Astrocyte of the cerebellum (primary cell): ENCODE results near the gene SPATS2.

Experiments used
- DNase-seq: peaks from one replicate; pipeline ENCODE4 v3.0.0-alpha.2; 2011; ENCODE audit warnings: low read depth
- H3K4me3 ChIP-seq: 2 replicates; pipeline ENCODE4 v1.5.1; 2011; ENCODE audit warnings: mild to moderate bottlenecking, low read depth, low read length, moderate library complexity
- in situ Hi-C: cut with HindIII; loops from 2 replicates; pipeline ENCODE4 v1.10.0; 2017; ENCODE audit warnings: low sequenced_read_pairs
- TF ChIP-seq, protein P1 (sequence below): IDR thresholded peaks from 2 replicates; pipeline ENCODE4 v1.5.1; 2012; ENCODE audit warnings: low read length, low read depth, moderate library complexity, mild to moderate bottlenecking; ENCODE audit errors: missing control alignments

SPATS2 gene

GRCh38 chr12:49558526-49558925 is 191.3 kb downstream of the SPATS2 start:
- TF ChIP-seq, protein P1, sequence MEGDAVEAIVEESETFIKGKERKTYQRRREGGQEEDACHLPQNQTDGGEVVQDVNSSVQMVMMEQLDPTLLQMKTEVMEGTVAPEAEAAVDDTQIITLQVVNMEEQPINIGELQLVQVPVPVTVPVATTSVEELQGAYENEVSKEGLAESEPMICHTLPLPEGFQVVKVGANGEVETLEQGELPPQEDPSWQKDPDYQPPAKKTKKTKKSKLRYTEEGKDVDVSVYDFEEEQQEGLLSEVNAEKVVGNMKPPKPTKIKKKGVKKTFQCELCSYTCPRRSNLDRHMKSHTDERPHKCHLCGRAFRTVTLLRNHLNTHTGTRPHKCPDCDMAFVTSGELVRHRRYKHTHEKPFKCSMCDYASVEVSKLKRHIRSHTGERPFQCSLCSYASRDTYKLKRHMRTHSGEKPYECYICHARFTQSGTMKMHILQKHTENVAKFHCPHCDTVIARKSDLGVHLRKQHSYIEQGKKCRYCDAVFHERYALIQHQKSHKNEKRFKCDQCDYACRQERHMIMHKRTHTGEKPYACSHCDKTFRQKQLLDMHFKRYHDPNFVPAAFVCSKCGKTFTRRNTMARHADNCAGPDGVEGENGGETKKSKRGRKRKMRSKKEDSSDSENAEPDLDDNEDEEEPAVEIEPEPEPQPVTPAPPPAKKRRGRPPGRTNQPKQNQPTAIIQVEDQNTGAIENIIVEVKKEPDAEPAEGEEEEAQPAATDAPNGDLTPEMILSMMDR: no peak
- H3K4me3 ChIP-seq: no peak overlapping the region
- in situ Hi-C loops: no loop called here
- DNase-seq: no peak

DNA sequence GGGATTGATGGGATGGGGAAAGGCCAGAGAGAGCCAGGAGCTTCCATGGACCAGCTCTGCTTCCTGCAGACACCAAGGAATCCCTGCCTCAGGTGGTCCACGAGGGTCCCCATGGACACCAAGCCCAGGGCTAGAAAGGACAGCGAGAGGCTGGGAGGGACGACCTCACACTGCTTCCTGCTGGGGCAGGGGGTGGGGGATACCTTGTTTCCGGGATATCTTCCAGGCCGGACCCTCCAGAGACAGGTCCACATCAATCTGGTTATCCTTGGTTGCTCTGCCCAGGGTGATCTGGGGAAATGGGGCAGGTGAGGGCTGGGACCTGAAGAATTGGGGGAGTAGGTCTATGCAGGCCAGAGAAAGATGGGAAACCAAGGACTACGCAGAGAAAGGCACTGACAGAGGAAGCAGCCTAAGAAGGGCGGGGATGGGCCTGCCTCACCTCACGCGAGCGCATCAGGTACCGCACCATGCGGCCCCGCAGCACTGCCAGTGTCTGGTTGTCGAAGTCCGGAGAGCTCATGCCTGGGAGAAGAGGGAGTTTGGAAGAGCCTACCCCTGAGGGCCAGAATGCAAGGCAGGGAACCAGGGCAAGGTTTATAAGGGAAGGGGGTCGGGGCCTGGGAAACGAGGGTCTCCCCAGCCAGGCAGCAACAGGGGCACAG is 191.9 kb downstream of the SPATS2 start:
- H3K4me3 ChIP-seq: no peak overlapping the region
- in situ Hi-C loops: no loop called here
- TF ChIP-seq, protein P1: no peak
- no peak for DNase-seq

DNA sequence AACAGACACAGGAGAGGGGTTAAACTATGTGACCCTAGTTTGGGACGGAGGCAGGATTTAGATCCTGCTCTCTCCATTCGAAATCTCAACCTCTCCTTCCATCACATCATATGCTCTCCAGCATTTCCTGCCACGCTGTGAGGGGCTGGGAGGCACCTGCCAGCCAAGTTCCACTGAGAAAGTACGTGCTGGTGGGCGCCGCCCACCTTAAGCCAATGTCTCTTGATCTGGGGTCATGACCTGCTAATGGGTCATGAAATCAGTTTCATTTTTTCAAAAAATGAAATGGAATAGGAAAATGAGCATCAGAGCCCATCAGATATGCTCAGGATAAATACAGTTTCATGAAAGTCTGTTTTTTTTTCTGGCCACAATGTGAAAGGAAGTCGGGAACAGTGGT is 193.4 kb downstream of the SPATS2 start:
- H3K4me3 ChIP-seq: no peak overlapping the region
- TF ChIP-seq, protein P1: no peak
- DNase-seq: no peak
- in situ Hi-C loops: no loop called here

DNA sequence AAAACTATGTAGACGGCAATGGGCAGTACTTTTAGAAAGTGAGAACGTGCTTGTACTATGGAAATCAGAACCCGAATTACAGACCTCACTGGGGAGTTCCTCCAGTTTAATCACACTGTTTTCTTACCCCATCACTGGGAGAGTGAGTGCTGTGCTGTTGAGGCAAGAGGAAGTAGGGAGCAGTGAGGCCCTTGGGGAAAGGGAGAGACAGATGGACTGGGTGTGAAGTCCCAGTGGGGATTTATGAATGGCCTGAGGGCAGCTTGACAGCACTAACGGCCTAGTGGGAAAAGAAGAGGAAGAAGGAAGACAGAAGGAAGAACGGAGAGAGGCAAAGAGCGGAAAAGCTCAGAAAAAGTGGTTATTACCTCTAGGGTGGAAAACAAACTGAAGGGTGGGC is 195.0 kb downstream of the SPATS2 start:
- TF ChIP-seq, protein P1: no peak
- in situ Hi-C loops: no loop called here
- no peak for DNase-seq
- H3K4me3 ChIP-seq: no peak overlapping the region

GRCh38 chr12:49562831-49563230 is 195.6 kb downstream of the SPATS2 start:
- no peak for DNase-seq
- TF ChIP-seq, protein P1: no peak
- no peak overlapping the region for H3K4me3 ChIP-seq
- in situ Hi-C loops: no loop called here

DNA sequence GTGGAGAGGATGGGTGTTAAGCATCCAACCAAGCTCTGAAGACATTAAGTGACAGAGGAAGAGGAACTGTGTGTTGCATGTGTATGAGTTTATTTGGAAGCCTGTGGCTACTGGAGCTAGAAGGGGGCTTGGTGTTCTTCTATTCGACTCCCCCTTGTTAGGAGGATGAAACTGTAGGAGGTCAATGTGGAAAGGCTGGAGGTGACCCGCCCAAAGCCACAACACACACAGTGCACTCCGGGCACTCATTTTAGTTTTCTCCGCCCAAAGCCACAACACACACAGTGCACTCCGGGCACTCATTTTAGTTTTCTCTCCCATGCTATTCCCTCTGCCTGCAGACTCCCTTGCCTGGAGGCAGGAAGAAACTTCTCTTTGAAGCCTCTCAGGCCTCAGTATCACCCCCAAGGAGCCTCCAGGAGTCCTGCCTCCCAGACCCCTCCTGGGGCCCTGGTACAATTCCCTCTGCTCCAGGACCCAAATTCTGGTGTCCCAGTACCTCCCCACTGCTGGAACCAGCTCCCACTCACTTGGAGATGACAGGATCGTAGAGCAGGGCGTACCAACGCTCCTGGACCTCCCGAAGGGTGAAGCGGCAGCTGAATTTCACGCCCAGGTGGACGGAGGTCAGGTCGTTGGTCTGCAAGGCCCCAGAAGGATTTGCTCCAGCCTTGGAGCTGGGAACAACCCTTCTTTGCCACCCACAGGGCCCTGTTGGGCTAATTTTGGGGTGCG is 196.9 kb downstream of the SPATS2 start:
- in situ Hi-C loops: no loop called here
- no peak for DNase-seq

More for the DNA sequence above, 196.9 kb downstream of the SPATS2 start:
- H3K4me3 ChIP-seq: no peak overlapping the region
- TF ChIP-seq, protein P1: no peak
